ENCODE data around the gene EPN2.

The EPN2 gene

DNA sequence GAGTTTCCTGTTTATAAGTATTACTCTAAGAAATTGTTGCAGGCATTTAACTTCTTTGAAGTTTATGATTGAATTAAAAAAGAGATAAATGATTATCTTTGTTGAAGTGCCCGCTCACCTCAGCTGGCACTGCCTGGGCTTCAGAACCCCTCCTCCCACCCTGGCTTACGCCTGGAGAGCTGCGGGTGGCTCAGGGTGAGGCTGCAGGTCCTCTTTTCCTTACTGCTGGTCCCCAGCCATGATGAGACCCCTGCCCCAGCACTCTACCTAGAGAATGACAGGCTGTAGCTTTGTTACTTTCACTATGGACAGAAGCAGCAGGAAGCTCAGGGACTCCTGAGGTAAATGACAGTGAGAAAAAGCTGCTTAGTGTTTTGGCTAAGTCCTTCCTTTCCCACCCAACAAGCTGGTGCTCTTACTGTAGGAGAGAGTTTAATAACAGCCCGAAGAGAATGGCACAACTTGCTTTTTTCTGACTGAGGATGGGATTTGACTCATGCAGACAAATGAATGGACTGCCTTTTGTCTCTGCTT, 62.1 kb downstream of the EPN2 start:
- no peak overlapping the region for H3K4me3 ChIP-seq (ENCODE audit: low read depth in 1 of 2, low read length in 2 of 2)
- no peak overlapping the region for H3K27ac ChIP-seq (ENCODE audit: low read length)
- peaks cover 3 to 39% of the 10 kb centered on the region in 2 donors for H3K4me1 ChIP-seq (ENCODE audit: control insufficient read depth in 1 of 2, insufficient read depth in 2 of 2, low read length in 2 of 2)

DNA sequence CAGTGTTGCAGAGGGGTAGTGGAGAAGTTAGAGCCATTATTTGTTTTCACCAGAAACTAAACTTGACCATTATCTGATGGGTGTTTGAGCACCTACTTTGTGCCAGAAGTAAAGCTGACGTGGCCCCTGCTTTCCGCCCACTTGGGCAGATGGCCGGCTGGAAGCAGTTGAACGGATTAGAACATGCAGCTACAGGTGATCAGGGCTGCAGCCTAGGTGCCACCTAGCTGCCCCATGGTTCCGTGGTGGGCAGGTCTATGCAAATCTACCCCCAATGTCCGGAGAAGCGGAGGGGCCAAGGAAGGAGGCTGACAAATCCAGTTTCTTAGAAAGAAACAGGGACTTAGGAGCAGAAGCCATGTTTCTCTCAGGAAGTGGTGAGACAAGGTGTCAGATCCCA, 62.7 kb downstream of the EPN2 start:
- Histone ChIP-seq H3K27me3 (ENCODE audit: low read depth, low read length) (no peaks in the 10 kb centered on the region), H3K36me3 (ENCODE audit: control insufficient read depth in 1 of 2, insufficient read depth in 2 of 2, low read length in 2 of 2) (no peaks in the 10 kb centered on the region), H3K9me3 (ENCODE audit: control insufficient read depth in 1 of 2, low read length in 2 of 2) (no peaks in the 10 kb centered on the region), H3K4me3 (ENCODE audit: low read depth in 1 of 2, low read length in 2 of 2) (no peak overlapping the region), H3K27ac (ENCODE audit: low read length) (no peak overlapping the region), H3K4me1 (ENCODE audit: control insufficient read depth in 1 of 2, insufficient read depth in 2 of 2, low read length in 2 of 2) (peaks cover 6 to 37% of the 10 kb centered on the region in 2 donors)

More for the DNA sequence above, 62.1 kb downstream of the EPN2 start:
- Histone ChIP-seq H3K27me3 (ENCODE audit: low read depth, low read length) (no peaks in the 10 kb centered on the region), H3K36me3 (ENCODE audit: control insufficient read depth in 1 of 2, insufficient read depth in 2 of 2, low read length in 2 of 2) (no peaks in the 10 kb centered on the region), H3K9me3 (ENCODE audit: control insufficient read depth in 1 of 2, low read length in 2 of 2) (no peaks in the 10 kb centered on the region)

DNA sequence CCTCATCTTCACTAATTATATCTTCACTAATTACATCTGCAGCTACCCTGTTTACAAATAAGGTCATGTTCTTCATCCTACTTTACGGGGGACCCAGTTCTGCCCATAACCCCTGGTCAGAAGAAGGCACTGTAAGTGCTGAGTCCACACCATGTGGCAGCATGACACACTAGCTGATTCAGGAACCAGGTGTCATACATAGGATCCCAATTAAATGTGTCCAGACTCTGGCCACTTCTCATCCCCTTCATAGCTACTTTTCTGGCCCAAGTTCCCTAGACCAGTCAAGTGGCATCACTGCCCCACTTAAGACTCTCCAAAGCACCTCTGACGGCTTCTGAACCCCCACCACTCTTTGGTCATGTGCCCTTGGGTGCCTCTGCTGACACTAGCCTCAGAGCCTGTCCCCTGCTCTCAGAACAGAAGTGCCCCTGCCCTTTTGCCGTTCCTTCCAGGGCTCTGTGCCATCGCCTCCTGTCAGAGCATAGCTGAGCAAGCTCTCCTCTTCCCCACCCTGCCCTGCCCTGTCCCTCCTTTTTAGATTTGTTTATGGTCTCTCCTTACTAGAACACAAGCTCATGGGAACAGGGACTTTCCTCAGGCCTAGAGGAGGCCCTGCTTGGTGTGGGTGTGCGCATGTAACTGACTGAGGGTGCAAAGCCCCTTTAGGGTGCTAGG, 64.2 kb downstream of the EPN2 start:
- Histone ChIP-seq H3K36me3 (ENCODE audit: control insufficient read depth in 1 of 2, insufficient read depth in 2 of 2, low read length in 2 of 2) (no peaks in the 10 kb centered on the region), H3K9me3 (ENCODE audit: control insufficient read depth in 1 of 2, low read length in 2 of 2) (no peaks in the 10 kb centered on the region), H3K4me3 (ENCODE audit: low read depth in 1 of 2, low read length in 2 of 2) (no peak overlapping the region), H3K4me1 (ENCODE audit: control insufficient read depth in 1 of 2, insufficient read depth in 2 of 2, low read length in 2 of 2) (peaks cover 6 to 41% of the 10 kb centered on the region in 2 donors), H3K27ac (ENCODE audit: low read length) (no peak overlapping the region), H3K27me3 (ENCODE audit: low read depth, low read length) (no peaks in the 10 kb centered on the region)

DNA sequence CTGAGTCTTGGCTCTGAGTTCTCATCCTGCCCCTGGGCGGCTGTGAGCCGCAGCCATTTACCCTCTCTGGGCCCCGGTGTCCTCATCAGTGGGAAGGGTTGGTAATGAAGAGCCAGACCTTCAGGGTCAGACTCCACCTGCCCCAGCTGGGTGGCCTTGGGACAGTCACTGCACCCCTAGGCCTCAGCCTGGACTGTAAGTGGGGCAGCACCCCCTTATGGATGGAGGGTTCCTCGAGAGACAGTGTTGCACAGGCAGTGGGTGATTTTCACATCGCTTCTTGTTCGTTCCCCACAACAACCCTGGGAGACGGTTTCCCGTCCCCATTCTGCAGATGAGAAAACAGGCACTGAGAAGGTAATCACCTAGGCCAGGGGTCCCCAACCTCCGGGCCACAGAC, 64.8 kb downstream of the EPN2 start:
- Histone ChIP-seq H3K4me1 (ENCODE audit: control insufficient read depth in 1 of 2, insufficient read depth in 2 of 2, low read length in 2 of 2) (peaks cover 6 to 44% of the 10 kb centered on the region in 2 donors), H3K4me3 (ENCODE audit: low read depth in 1 of 2, low read length in 2 of 2) (no peak overlapping the region), H3K27me3 (ENCODE audit: low read depth, low read length) (no peaks in the 10 kb centered on the region), H3K27ac (ENCODE audit: low read length) (no peak overlapping the region), H3K9me3 (ENCODE audit: control insufficient read depth in 1 of 2, low read length in 2 of 2) (no peaks in the 10 kb centered on the region), H3K36me3 (ENCODE audit: control insufficient read depth in 1 of 2, insufficient read depth in 2 of 2, low read length in 2 of 2) (no peaks in the 10 kb centered on the region)

DNA sequence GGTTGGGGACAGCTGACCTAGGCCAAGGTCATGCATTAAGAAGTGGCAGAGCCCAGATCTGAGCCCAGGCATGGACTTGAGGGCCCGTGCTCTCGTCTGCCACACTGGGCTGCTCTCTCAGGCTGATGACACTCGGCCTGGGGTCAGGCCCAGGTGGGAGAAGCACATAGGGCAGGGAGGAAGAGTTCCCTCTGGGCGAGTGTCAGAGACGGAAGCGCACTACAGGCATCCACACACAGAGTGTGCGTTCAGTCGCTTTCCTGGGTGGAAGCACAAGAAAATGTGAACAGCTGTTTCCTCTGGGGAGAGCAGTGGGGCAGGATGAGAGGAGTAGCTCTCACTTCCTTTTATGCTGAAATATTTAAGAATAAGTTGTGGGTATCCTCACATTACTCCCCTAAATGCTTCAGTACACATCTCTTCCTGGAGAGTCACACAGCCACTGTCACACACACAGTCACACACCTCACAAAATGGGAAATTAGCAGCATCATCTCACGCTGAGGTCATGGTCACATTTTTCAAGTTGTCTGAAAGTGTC, 65.7 kb downstream of the EPN2 start:
- no peaks in the 10 kb centered on the region for H3K27me3 ChIP-seq (ENCODE audit: low read depth, low read length)
- H3K4me1 ChIP-seq (ENCODE audit: control insufficient read depth in 1 of 2, insufficient read depth in 2 of 2, low read length in 2 of 2), result peaks cover 6 to 36% of the 10 kb centered on the region in 2 donors
- no peak overlapping the region for H3K27ac ChIP-seq (ENCODE audit: low read length)
- H3K9me3 ChIP-seq (ENCODE audit: control insufficient read depth in 1 of 2, low read length in 2 of 2), result no peaks in the 10 kb centered on the region
- H3K36me3 ChIP-seq (ENCODE audit: control insufficient read depth in 1 of 2, insufficient read depth in 2 of 2, low read length in 2 of 2), result no peaks in the 10 kb centered on the region
- no peak overlapping the region for H3K4me3 ChIP-seq (ENCODE audit: low read depth in 1 of 2, low read length in 2 of 2)

DNA sequence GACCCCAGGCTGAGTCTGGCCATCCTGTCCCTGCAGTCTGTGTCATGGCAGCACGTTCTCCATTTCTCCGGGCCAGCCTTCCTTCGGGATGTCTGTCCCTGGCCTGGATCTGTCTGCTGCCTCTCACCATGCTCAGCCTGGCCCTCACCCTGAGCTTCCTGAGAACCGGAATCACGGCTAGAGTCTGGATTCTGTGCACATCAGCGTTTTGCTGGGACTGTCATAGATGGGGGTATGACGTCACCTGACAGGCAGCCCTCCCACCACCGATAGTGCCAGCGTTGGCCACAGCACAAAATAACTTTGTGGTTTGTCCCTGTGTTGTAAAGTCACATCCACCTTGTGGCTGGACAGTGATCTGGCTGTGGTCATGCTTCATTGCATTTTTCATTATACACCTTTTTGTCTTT, 66.2 kb downstream of the EPN2 start:
- Histone ChIP-seq H3K27ac (ENCODE audit: low read length) (no peak overlapping the region), H3K9me3 (ENCODE audit: control insufficient read depth in 1 of 2, low read length in 2 of 2) (no peaks in the 10 kb centered on the region)

DNA sequence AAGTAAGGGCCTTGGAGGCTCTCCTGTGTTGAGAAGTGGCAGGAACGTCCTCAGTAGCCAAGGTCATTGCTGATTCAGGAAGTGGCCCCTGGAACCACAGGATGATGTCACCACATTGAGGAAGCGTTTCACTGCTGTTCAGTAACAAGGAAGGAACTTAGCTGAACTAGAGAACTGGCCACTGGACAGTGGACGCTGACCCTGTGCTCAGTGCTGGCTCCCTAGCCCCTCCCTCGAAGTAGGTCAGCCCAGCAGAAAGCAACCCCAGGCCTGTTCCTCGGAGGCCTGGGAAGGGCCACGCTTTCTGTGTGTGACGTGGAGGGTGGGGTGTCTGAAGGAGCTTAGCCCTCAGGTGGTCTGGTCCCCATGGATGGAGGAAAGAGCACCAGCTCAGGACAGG, 67.0 kb downstream of the EPN2 start:
- Histone ChIP-seq H3K36me3 (ENCODE audit: control insufficient read depth in 1 of 2, insufficient read depth in 2 of 2, low read length in 2 of 2) (no peaks in the 10 kb centered on the region), H3K27ac (ENCODE audit: low read length) (no peak overlapping the region), H3K4me1 (ENCODE audit: control insufficient read depth in 1 of 2, insufficient read depth in 2 of 2, low read length in 2 of 2) (peaks cover 6 to 24% of the 10 kb centered on the region in 2 donors), H3K9me3 (ENCODE audit: control insufficient read depth in 1 of 2, low read length in 2 of 2) (no peaks in the 10 kb centered on the region), H3K27me3 (ENCODE audit: low read depth, low read length) (no peaks in the 10 kb centered on the region), H3K4me3 (ENCODE audit: low read depth in 1 of 2, low read length in 2 of 2) (no peak overlapping the region)

More for the DNA sequence above, 66.2 kb downstream of the EPN2 start:
- H3K4me1 ChIP-seq (ENCODE audit: control insufficient read depth in 1 of 2, insufficient read depth in 2 of 2, low read length in 2 of 2), result peaks cover 6 to 33% of the 10 kb centered on the region in 2 donors
- H3K36me3 ChIP-seq (ENCODE audit: control insufficient read depth in 1 of 2, insufficient read depth in 2 of 2, low read length in 2 of 2), result no peaks in the 10 kb centered on the region
- no peaks in the 10 kb centered on the region for H3K27me3 ChIP-seq (ENCODE audit: low read depth, low read length)
- no peak overlapping the region for H3K4me3 ChIP-seq (ENCODE audit: low read depth in 1 of 2, low read length in 2 of 2)

DNA sequence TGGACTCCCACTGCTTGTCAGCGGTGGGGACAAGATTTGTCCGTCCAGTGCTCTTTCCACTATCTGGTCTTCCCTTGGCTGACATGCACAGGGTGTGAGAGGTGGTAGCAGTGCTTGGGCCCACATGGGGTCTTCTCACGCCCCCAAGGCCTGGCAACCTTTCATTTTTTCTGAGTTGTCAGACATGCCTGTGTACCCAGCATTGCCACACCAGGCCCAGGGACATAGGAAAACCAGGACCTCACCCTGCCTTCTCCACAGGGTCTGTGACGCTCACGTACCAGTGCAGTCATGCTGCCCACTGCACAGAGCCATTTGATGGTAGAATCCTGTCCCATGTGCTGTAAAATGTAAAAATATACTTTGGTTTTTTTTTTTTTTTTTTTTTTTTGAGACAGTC, 67.6 kb downstream of the EPN2 start:
- Histone ChIP-seq H3K27me3 (ENCODE audit: low read depth, low read length) (no peaks in the 10 kb centered on the region), H3K36me3 (ENCODE audit: control insufficient read depth in 1 of 2, insufficient read depth in 2 of 2, low read length in 2 of 2) (peaks cover 0 to 3% of the 10 kb centered on the region in 2 donors), H3K4me1 (ENCODE audit: control insufficient read depth in 1 of 2, insufficient read depth in 2 of 2, low read length in 2 of 2) (peaks cover 6 to 21% of the 10 kb centered on the region in 2 donors), H3K27ac (ENCODE audit: low read length) (no peak overlapping the region), H3K4me3 (ENCODE audit: low read depth in 1 of 2, low read length in 2 of 2) (no peak overlapping the region), H3K9me3 (ENCODE audit: control insufficient read depth in 1 of 2, low read length in 2 of 2) (no peaks in the 10 kb centered on the region)

DNA sequence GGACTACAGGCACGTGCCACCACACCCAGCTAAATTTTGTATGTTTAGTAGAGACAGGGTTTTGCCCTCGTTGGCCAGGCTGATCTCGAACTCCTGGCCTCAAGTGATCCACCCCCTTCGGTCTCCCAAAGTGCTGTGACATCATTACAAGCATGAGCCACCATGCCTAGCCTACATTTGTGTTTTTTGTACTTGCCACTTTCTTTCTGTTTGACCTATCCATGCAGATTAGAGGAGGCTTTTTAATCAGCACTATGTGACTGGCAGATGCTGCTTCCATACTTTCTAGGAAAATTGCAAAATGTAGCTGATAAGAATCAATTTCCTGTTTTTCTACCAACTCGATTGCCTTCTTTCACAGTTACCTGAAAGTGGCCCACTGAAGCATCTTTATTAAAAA, 68.1 kb downstream of the EPN2 start:
- Histone ChIP-seq H3K4me3 (ENCODE audit: low read depth in 1 of 2, low read length in 2 of 2) (no peak overlapping the region), H3K4me1 (ENCODE audit: control insufficient read depth in 1 of 2, insufficient read depth in 2 of 2, low read length in 2 of 2) (peaks cover 6 to 21% of the 10 kb centered on the region in 2 donors), H3K36me3 (ENCODE audit: control insufficient read depth in 1 of 2, insufficient read depth in 2 of 2, low read length in 2 of 2) (peaks cover 0 to 4% of the 10 kb centered on the region in 2 donors), H3K9me3 (ENCODE audit: control insufficient read depth in 1 of 2, low read length in 2 of 2) (no peaks in the 10 kb centered on the region), H3K27me3 (ENCODE audit: low read depth, low read length) (no peaks in the 10 kb centered on the region), H3K27ac (ENCODE audit: low read length) (no peak overlapping the region)

DNA sequence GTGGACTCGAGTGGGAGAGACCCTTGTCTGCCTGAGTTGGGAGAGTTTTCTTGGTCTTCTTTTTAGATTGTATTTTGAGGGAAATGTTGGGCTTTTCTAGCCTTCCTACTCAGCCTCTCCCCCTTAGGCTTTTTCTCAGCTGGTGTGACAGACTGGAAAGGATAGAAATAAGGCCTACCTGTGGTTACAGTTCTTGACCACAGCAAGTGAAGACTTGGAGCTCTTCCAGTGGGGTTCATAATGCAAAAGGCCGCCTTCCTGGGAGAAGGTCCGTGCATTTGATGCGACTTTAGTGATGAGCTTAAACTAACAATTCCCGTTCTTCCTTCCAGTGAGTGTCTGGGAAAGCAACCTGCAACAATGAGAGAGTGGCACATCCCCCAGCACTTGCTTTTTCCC, 68.6 kb downstream of the EPN2 start:
- Histone ChIP-seq H3K27me3 (ENCODE audit: low read depth, low read length) (no peaks in the 10 kb centered on the region), H3K4me1 (ENCODE audit: control insufficient read depth in 1 of 2, insufficient read depth in 2 of 2, low read length in 2 of 2) (peaks cover 6 to 21% of the 10 kb centered on the region in 2 donors), H3K36me3 (ENCODE audit: control insufficient read depth in 1 of 2, insufficient read depth in 2 of 2, low read length in 2 of 2) (peaks cover 0 to 4% of the 10 kb centered on the region in 2 donors), H3K9me3 (ENCODE audit: control insufficient read depth in 1 of 2, low read length in 2 of 2) (no peaks in the 10 kb centered on the region), H3K27ac (ENCODE audit: low read length) (no peak overlapping the region), H3K4me3 (ENCODE audit: low read depth in 1 of 2, low read length in 2 of 2) (no peak overlapping the region)

DNA sequence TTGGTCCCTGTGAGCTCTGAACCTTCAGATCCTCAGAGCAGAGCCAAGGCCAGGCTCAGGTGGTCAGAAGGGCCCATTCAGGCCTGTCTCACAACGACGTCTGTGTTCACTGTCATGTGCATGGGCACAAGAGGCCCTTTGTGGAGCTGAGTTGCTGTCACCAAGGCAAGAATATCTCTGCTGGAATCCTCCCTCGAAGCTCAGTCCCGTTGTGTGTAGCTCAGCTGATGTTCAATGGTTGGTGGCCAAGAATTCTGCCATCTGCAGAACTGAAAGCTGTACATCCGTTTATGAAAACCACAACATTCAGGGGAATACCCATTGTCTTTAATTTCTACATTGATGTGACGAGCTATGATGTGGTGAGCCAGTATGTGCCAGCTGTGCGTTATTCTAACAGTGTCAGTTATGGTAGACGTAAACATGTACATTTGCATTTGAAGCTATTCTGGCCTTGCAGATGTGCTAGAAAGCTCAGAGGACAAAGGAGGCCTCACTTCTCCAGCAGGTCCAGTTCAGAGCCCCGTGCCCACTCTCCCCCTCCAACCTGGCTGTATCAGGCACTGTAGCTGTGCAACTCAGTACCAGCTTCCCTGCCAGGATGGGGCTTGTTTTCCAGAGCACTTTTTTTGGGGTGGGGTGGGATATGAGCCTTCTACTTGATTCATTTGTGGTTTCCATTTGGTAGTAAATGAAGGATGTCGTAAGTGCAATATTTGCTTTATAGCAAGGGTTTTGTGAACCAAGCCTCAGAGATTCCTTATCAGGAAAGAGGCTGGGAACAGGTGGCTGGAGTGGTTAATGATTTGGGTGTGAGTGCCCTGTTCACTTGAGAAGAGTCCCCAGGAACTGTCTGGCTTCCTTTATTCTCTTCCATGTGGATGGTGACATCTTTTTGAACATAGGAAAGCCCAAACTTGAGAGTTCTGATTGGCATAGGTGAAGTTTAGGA, 69.3 kb downstream of the EPN2 start:
- Histone ChIP-seq H3K4me3 (ENCODE audit: low read depth in 1 of 2, low read length in 2 of 2) (no peak overlapping the region), H3K27ac (ENCODE audit: low read length) (no peak overlapping the region), H3K9me3 (ENCODE audit: control insufficient read depth in 1 of 2, low read length in 2 of 2) (no peaks in the 10 kb centered on the region)

More for the DNA sequence above, 69.3 kb downstream of the EPN2 start:
- peaks cover 0 to 4% of the 10 kb centered on the region in 2 donors for H3K36me3 ChIP-seq (ENCODE audit: control insufficient read depth in 1 of 2, insufficient read depth in 2 of 2, low read length in 2 of 2)
- H3K4me1 ChIP-seq (ENCODE audit: control insufficient read depth in 1 of 2, insufficient read depth in 2 of 2, low read length in 2 of 2), result peaks cover 6 to 21% of the 10 kb centered on the region in 2 donors
- H3K27me3 ChIP-seq (ENCODE audit: low read depth, low read length), result no peaks in the 10 kb centered on the region
